Heart left ventricle (tissue), 13 donors: ENCODE data around the gene PIP5K1A.

Experiments used
- POLR2A ChIP-seq, 2 donors: fragments of 450-650 bp; IDR thresholded peaks; one replicate each; pipeline ENCODE4 v1.6.1; 2017; ENCODE audit warnings: antibody characterized with exemption in 2 of 2, mild to moderate bottlenecking in 2 of 2, moderate library complexity in 2 of 2
- TF ChIP-seq, protein P1 (sequence below), 12 donors: fragments of 200-600 bp; sonication (generic) in 4 of 12; IDR thresholded peaks; one replicate each; pipeline versions ENCODE4 v1.5.0 to v1.8.0; 2018 to 2022; ENCODE audit warnings: antibody characterized with exemption in 12 of 12, mild to moderate bottlenecking in 5 of 12
- donor health status: ischemic (EF 13 %, LVEDD 7.1; RV severe dilation, severe dysfunction).
- donor health status: DM: no; HTN: yes; CAD: no.
- donor health status: DM: no; HTN: no; CAD: no.
- donor health status: ischemic (EF 25% LVEDD 6.9; RV normal size, moderate dysfunction).
- donor health status: ischemic (EF 25% LVEDD 5.7; RV mildly dilated, moderate dysfunction).
- donor health status: ischemic (EF 35%, LVEDD 5.7; RV mildly dilated, moderate dysfunction).
- donor health status: nonischemic (EF 11% LVEDD 7.7; RV severe dilation, severe dysfunction).
- donor health status: DM: yes; HTN: yes; CAD: no.
- donor health status: PGD.
- donor health status: ischemic (EF 29% LVEDD 5.4; RV normal size, mild dysfunction).
- donor health status: nonischemic (EF 23%, LVEDD 6.1; RV moderate dilation, normal function).

DNA sequence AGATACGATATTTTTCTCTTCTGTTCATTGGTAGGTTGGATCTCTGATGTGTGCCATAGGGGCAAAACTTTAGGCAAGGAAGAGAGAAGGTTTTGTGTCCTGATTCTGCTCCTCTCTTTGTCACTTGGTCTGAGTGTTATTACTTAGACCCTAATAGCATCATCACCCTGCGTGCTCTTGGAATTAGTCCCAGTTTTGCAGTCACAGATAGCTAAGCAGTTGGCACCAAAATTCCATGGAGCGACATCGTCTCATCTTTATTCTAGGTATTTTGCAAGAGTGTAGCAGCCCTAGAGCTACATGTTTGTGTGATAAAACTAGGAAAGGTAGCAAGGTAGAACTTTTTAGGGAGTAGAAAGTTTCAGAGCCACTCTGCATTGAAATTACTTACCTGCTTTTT, 23.8 kb downstream of the PIP5K1A start:
- TF ChIP-seq, protein P1, sequence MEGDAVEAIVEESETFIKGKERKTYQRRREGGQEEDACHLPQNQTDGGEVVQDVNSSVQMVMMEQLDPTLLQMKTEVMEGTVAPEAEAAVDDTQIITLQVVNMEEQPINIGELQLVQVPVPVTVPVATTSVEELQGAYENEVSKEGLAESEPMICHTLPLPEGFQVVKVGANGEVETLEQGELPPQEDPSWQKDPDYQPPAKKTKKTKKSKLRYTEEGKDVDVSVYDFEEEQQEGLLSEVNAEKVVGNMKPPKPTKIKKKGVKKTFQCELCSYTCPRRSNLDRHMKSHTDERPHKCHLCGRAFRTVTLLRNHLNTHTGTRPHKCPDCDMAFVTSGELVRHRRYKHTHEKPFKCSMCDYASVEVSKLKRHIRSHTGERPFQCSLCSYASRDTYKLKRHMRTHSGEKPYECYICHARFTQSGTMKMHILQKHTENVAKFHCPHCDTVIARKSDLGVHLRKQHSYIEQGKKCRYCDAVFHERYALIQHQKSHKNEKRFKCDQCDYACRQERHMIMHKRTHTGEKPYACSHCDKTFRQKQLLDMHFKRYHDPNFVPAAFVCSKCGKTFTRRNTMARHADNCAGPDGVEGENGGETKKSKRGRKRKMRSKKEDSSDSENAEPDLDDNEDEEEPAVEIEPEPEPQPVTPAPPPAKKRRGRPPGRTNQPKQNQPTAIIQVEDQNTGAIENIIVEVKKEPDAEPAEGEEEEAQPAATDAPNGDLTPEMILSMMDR (IDR thresholded peaks at IDR 0.05), result no peak
- no peak for TF ChIP-seq POLR2A (IDR thresholded peaks at IDR 0.05)
